Measurements from ENCODE around the gene TMEM150B. TPM values are rescaled to one million over a fixed set of nuclear protein-coding genes. Genes with fewer than 3 reads are reported as not detected.

The TMEM150B gene
- total and polyA plus RNA-seq, 2 experiments from 2014 or later = 0.29 TPM; not detected in 1

- Mint-ChIP-seq H3K27ac (no peak overlapping the region), H3K4me1 (peaks cover 10% of the 10 kb centered on the region), H3K27me3 (ENCODE audit: insufficient read depth, low read depth, poor library complexity) (no peaks in the 10 kb centered on the region), H3K9me3 (peaks cover 11% of the 10 kb centered on the region), H3K36me3 (ENCODE audit: low read depth) (peaks cover 15% of the 10 kb centered on the region), H3K4me3 (no peak overlapping the region)
- H3K27ac ChIP-seq (ENCODE audit: low read depth) = no peak overlapping the region
- H3K9me2 ChIP-seq (ENCODE audit: insufficient read depth) = 0 out of 2 replicates have a peak, but pooled peaks cover 4% of the 10 kb centered on the region
- no peak overlapping the region for H3K4me3 ChIP-seq
- H3K4me2 ChIP-seq = no peak overlapping the region
- H4K20me1 ChIP-seq (replicated peaks; ENCODE audit: insufficient read depth) = no peaks in the 10 kb centered on the region; the same call in 1 of the 2 replicates
- TF ChIP-seq ZNF462 (CRISPR knock-in tag; IDR thresholded peaks at IDR 0.05) = no peak
- no peak for DNase-seq (ENCODE audit: low spot score)
- peaks cover 16% of the 10 kb centered on the region for H3F3A ChIP-seq (replicated peaks; ENCODE audit: low read depth)
- no peaks in the 10 kb centered on the region for H3K36me3 ChIP-seq (ENCODE audit: insufficient read depth)
- ATAC-seq = no peak
- H2AFZ ChIP-seq = no peak overlapping the region
- peaks cover 4% of the 10 kb centered on the region for H3K4me1 ChIP-seq (ENCODE audit: insufficient read depth)
- H3K27me3 ChIP-seq (ENCODE audit: insufficient read depth) = no peaks in the 10 kb centered on the region
- H3K79me2 ChIP-seq (replicated peaks; ENCODE audit: insufficient read depth) = 0 out of 2 replicates have a peak, but pooled peaks cover 4% of the 10 kb centered on the region
Measured at GRCh38 chr19:55265173-55265572, 60.0 kb downstream of the TMEM150B start.

GRCh38 chr19:55264531-55264930, 60.6 kb downstream of the TMEM150B start:
- no peak for TF ChIP-seq STAT1 (IDR thresholded peaks at IDR 0.05; ENCODE audit: unreplicated experiment)
- TF ChIP-seq POLR2AphosphoS5 (IDR thresholded peaks at IDR 0.05; ENCODE audit: low read depth) = no peak
- TF ChIP-seq NANOG (IDR thresholded peaks at IDR 0.05; ENCODE audit: borderline replicate concordance) = no peak
- TF ChIP-seq JUNB (IDR thresholded peaks at IDR 0.05; ENCODE audit: unreplicated experiment) = no peak
- H3K27ac Mint-ChIP-seq = no peak overlapping the region

More at GRCh38 chr19:55264531-55264930, 60.6 kb downstream of the TMEM150B start:
- DNase-seq (ENCODE audit: low spot score) (no peak), ATAC-seq (no peak)
- no peaks in the 10 kb centered on the region for H3K27me3 Mint-ChIP-seq (ENCODE audit: insufficient read depth, low read depth, poor library complexity)
- Histone ChIP-seq H3K27ac (ENCODE audit: low read depth) (no peak overlapping the region), H3K27me3 (ENCODE audit: insufficient read depth) (no peaks in the 10 kb centered on the region), H3K36me3 (ENCODE audit: insufficient read depth) (no peaks in the 10 kb centered on the region), H3K9me2 (ENCODE audit: insufficient read depth) (0 out of 2 replicates have a peak, but pooled peaks cover 4% of the 10 kb centered on the region), H2AFZ (no peak overlapping the region), H4K20me1 (replicated peaks; ENCODE audit: insufficient read depth) (no peaks in the 10 kb centered on the region; the same call in 1 of the 2 replicates), H3F3A (replicated peaks; ENCODE audit: low read depth) (peaks cover 23% of the 10 kb centered on the region), H3K4me1 (ENCODE audit: insufficient read depth) (peaks cover 10% of the 10 kb centered on the region), H3K4me2 (no peak overlapping the region), H3K4me3 (no peak overlapping the region), H3K79me2 (replicated peaks; ENCODE audit: insufficient read depth) (0 out of 2 replicates have a peak, but pooled peaks cover 4% of the 10 kb centered on the region)
- no peak overlapping the region for H3K4me3 Mint-ChIP-seq
- peaks cover 15% of the 10 kb centered on the region for H3K36me3 Mint-ChIP-seq (ENCODE audit: low read depth)
- H3K4me1 Mint-ChIP-seq = peaks cover 12% of the 10 kb centered on the region
- peaks cover 11% of the 10 kb centered on the region for H3K9me3 Mint-ChIP-seq

Other genes with a start within 250 kb of the TMEM150B start
- 40.6 and 47.5 TPM in 2 replicates for gene EPS8L1, start 249.5 kb downstream of the TMEM150B start, total RNA-seq (2014; rRNA removed; shearing (Covaris generic))
- gene EPS8L1, start 249.5 kb downstream of the TMEM150B start, polyA plus RNA-seq (2016; fragmentation: Nextera tagmentation; extraction: Ambion mirVana) = 51.2 and 61.3 TPM in 2 replicates
- gene PPP1R12C, start 207.7 kb downstream of the TMEM150B start, total RNA-seq (2014; rRNA removed; shearing (Covaris generic)) = 57.4 and 83.9 TPM in 2 replicates
- gene PPP1R12C, start 207.7 kb downstream of the TMEM150B start, polyA plus RNA-seq (2016; fragmentation: Nextera tagmentation; extraction: Ambion mirVana) = 33.2 and 33.3 TPM in 2 replicates
- 51.4 and 59.3 TPM in 2 replicates for gene TNNT1, start 176.1 kb downstream of the TMEM150B start, total RNA-seq (2014; rRNA removed; shearing (Covaris generic))
- gene TNNT1, start 176.1 kb downstream of the TMEM150B start, polyA plus RNA-seq (2016; fragmentation: Nextera tagmentation; extraction: Ambion mirVana) = 139 and 150 TPM in 2 replicates
- 21.5 and 27.9 TPM in 2 replicates for gene TNNI3, start 167.6 kb downstream of the TMEM150B start, total RNA-seq (2014; rRNA removed; shearing (Covaris generic))
- gene TNNI3, start 167.6 kb downstream of the TMEM150B start, polyA plus RNA-seq (2016; fragmentation: Nextera tagmentation; extraction: Ambion mirVana) = 150 and 153 TPM in 2 replicates
- 5.6 and 8.5 TPM in 2 replicates for gene DNAAF3, start 158.7 kb downstream of the TMEM150B start, total RNA-seq (2014; rRNA removed; shearing (Covaris generic))
- 8.8 and 9.0 TPM in 2 replicates for gene DNAAF3, start 158.7 kb downstream of the TMEM150B start, polyA plus RNA-seq (2016; fragmentation: Nextera tagmentation; extraction: Ambion mirVana)
- gene SYT5, start 145.1 kb downstream of the TMEM150B start, total RNA-seq (2014; rRNA removed; shearing (Covaris generic)) = 0.54 and 2.1 TPM in 2 replicates
- gene SYT5, start 145.1 kb downstream of the TMEM150B start, polyA plus RNA-seq (2016; fragmentation: Nextera tagmentation; extraction: Ambion mirVana) = 4.0 and 4.7 TPM in 2 replicates
- 0.12 and 2.1 TPM in 2 replicates for gene PTPRH, start 115.8 kb downstream of the TMEM150B start, total RNA-seq (2014; rRNA removed; shearing (Covaris generic))
- gene PTPRH, start 115.8 kb downstream of the TMEM150B start, polyA plus RNA-seq (2016; fragmentation: Nextera tagmentation; extraction: Ambion mirVana) = 0.12 and 0.16 TPM in 2 replicates
- gene TMEM86B, start 96.6 kb downstream of the TMEM150B start, total RNA-seq (2014; rRNA removed; shearing (Covaris generic)) = 2.9 and 3.2 TPM in 2 replicates
- 1.1 and 1.7 TPM in 2 replicates for gene TMEM86B, start 96.6 kb downstream of the TMEM150B start, polyA plus RNA-seq (2016; fragmentation: Nextera tagmentation; extraction: Ambion mirVana)
- gene PPP6R1, start 66.3 kb downstream of the TMEM150B start, total RNA-seq (2014; rRNA removed; shearing (Covaris generic)) = 62.5 and 70.8 TPM in 2 replicates
- 22.2 and 24.9 TPM in 2 replicates for gene PPP6R1, start 66.3 kb downstream of the TMEM150B start, polyA plus RNA-seq (2016; fragmentation: Nextera tagmentation; extraction: Ambion mirVana)
- 91.0 and 91.1 TPM in 2 replicates for gene HSPBP1, start 45.2 kb downstream of the TMEM150B start, total RNA-seq (2014; rRNA removed; shearing (Covaris generic))
- 81.9 and 83.6 TPM in 2 replicates for gene HSPBP1, start 45.2 kb downstream of the TMEM150B start, polyA plus RNA-seq (2016; fragmentation: Nextera tagmentation; extraction: Ambion mirVana)
- 11.3 and 17.2 TPM in 2 replicates for gene BRSK1, start 41.3 kb downstream of the TMEM150B start, total RNA-seq (2014; rRNA removed; shearing (Covaris generic))
- 2.3 and 3.4 TPM in 2 replicates for gene BRSK1, start 41.3 kb downstream of the TMEM150B start, polyA plus RNA-seq (2016; fragmentation: Nextera tagmentation; extraction: Ambion mirVana)
- gene KMT5C, start 14.5 kb upstream of the TMEM150B start, total RNA-seq (2014; rRNA removed; shearing (Covaris generic)) = 34.3 and 43.2 TPM in 2 replicates
- gene KMT5C, start 14.5 kb upstream of the TMEM150B start, polyA plus RNA-seq (2016; fragmentation: Nextera tagmentation; extraction: Ambion mirVana) = 12.9 and 14.2 TPM in 2 replicates
- gene COX6B2, start 29.4 kb upstream of the TMEM150B start, total RNA-seq (2014; rRNA removed; shearing (Covaris generic)) = 2.7 and 2.9 TPM in 2 replicates
- 5.3 and 5.7 TPM in 2 replicates for gene COX6B2, start 29.4 kb upstream of the TMEM150B start, polyA plus RNA-seq (2016; fragmentation: Nextera tagmentation; extraction: Ambion mirVana)
- not detected in 2 replicates for gene GARIN5B, start 37.9 kb upstream of the TMEM150B start, total RNA-seq (2014; rRNA removed; shearing (Covaris generic))
- not detected in 2 replicates for gene GARIN5B, start 37.9 kb upstream of the TMEM150B start, polyA plus RNA-seq (2016; fragmentation: Nextera tagmentation; extraction: Ambion mirVana)
- 1.1 and 2.2 TPM in 2 replicates for gene IL11, start 45.1 kb upstream of the TMEM150B start, total RNA-seq (2014; rRNA removed; shearing (Covaris generic))
- gene IL11, start 45.1 kb upstream of the TMEM150B start, polyA plus RNA-seq (2016; fragmentation: Nextera tagmentation; extraction: Ambion mirVana) = 0.58 and 1.7 TPM in 2 replicates
- gene TMEM190, start 51.5 kb upstream of the TMEM150B start, total RNA-seq (2014; rRNA removed; shearing (Covaris generic)) = not detected in 2 replicates
- gene TMEM190, start 51.5 kb upstream of the TMEM150B start, polyA plus RNA-seq (2016; fragmentation: Nextera tagmentation; extraction: Ambion mirVana) = 4.2 and 4.8 TPM in 2 replicates
- 4.1 and 7.5 TPM in 2 replicates for gene TMEM238, start 59.0 kb upstream of the TMEM150B start, total RNA-seq (2014; rRNA removed; shearing (Covaris generic))
- 0.55 and 0.59 TPM in 2 replicates for gene TMEM238, start 59.0 kb upstream of the TMEM150B start, polyA plus RNA-seq (2016; fragmentation: Nextera tagmentation; extraction: Ambion mirVana)
- gene RPL28, start 60.6 kb upstream of the TMEM150B start, total RNA-seq (2014; rRNA removed; shearing (Covaris generic)) = 463 and 737 TPM in 2 replicates
- gene RPL28, start 60.6 kb upstream of the TMEM150B start, polyA plus RNA-seq (2016; fragmentation: Nextera tagmentation; extraction: Ambion mirVana) = 1,528 and 1,802 TPM in 2 replicates
- 363 and 469 TPM in 2 replicates for gene UBE2S, start 82.4 kb upstream of the TMEM150B start, total RNA-seq (2014; rRNA removed; shearing (Covaris generic))
- gene UBE2S, start 82.4 kb upstream of the TMEM150B start, polyA plus RNA-seq (2016; fragmentation: Nextera tagmentation; extraction: Ambion mirVana) = 523 and 533 TPM in 2 replicates
- gene SHISA7, start 118.0 kb upstream of the TMEM150B start, total RNA-seq (2014; rRNA removed; shearing (Covaris generic)) = 1.4 and 1.6 TPM in 2 replicates
- gene SHISA7, start 118.0 kb upstream of the TMEM150B start, polyA plus RNA-seq (2016; fragmentation: Nextera tagmentation; extraction: Ambion mirVana) = 0.32 and 0.37 TPM in 2 replicates
- gene ISOC2, start 136.3 kb upstream of the TMEM150B start, total RNA-seq (2014; rRNA removed; shearing (Covaris generic)) = 82.1 and 85.2 TPM in 2 replicates
- 62.6 and 76.5 TPM in 2 replicates for gene ISOC2, start 136.3 kb upstream of the TMEM150B start, polyA plus RNA-seq (2016; fragmentation: Nextera tagmentation; extraction: Ambion mirVana)
- 0.85 and 1.7 TPM in 2 replicates for gene C19orf85, start 139.4 kb upstream of the TMEM150B start, total RNA-seq (2014; rRNA removed; shearing (Covaris generic))
- 2.1 and 3.4 TPM in 2 replicates for gene C19orf85, start 139.4 kb upstream of the TMEM150B start, polyA plus RNA-seq (2016; fragmentation: Nextera tagmentation; extraction: Ambion mirVana)
- gene ZNF628, start 151.3 kb upstream of the TMEM150B start, total RNA-seq (2014; rRNA removed; shearing (Covaris generic)) = 10.7 and 12.7 TPM in 2 replicates
- 3.9 and 4.9 TPM in 2 replicates for gene ZNF628, start 151.3 kb upstream of the TMEM150B start, polyA plus RNA-seq (2016; fragmentation: Nextera tagmentation; extraction: Ambion mirVana)
- 25.4 and 27.8 TPM in 2 replicates for gene NAT14, start 159.8 kb upstream of the TMEM150B start, total RNA-seq (2014; rRNA removed; shearing (Covaris generic))
- 39.6 and 45.5 TPM in 2 replicates for gene NAT14, start 159.8 kb upstream of the TMEM150B start, polyA plus RNA-seq (2016; fragmentation: Nextera tagmentation; extraction: Ambion mirVana)
- gene SSC5D, start 163.1 kb upstream of the TMEM150B start, total RNA-seq (2014; rRNA removed; shearing (Covaris generic)) = 0.69 and 1.2 TPM in 2 replicates
- 0.14 and 0.23 TPM in 2 replicates for gene SSC5D, start 163.1 kb upstream of the TMEM150B start, polyA plus RNA-seq (2016; fragmentation: Nextera tagmentation; extraction: Ambion mirVana)
- gene SBK2, start 211.8 kb upstream of the TMEM150B start, total RNA-seq (2014; rRNA removed; shearing (Covaris generic)) = 2.0 and 3.5 TPM in 2 replicates
- gene SBK2, start 211.8 kb upstream of the TMEM150B start, polyA plus RNA-seq (2016; fragmentation: Nextera tagmentation; extraction: Ambion mirVana) = 0.82 and 1.1 TPM in 2 replicates
- gene SBK3, start 220.2 kb upstream of the TMEM150B start, total RNA-seq (2014; rRNA removed; shearing (Covaris generic)) = 0.23 and 0.94 TPM in 2 replicates
- gene SBK3, start 220.2 kb upstream of the TMEM150B start, polyA plus RNA-seq (2016; fragmentation: Nextera tagmentation; extraction: Ambion mirVana) = 0.27 and 0.80 TPM in 2 replicates

All from GM23338 (cell line).